Activated CD8-positive, alpha-beta memory T cell treated with anti-CD3 and anti-CD28 coated beads, Interleukin-2, amount 50 U/mL, for 4 hours (primary cell): ENCODE data around the gene MYO16.

Experiments
- DNase-seq: peaks from one replicate; pipeline ENCODE4 v3.0.0-alpha.2; 2020

The MYO16 gene

DNA sequence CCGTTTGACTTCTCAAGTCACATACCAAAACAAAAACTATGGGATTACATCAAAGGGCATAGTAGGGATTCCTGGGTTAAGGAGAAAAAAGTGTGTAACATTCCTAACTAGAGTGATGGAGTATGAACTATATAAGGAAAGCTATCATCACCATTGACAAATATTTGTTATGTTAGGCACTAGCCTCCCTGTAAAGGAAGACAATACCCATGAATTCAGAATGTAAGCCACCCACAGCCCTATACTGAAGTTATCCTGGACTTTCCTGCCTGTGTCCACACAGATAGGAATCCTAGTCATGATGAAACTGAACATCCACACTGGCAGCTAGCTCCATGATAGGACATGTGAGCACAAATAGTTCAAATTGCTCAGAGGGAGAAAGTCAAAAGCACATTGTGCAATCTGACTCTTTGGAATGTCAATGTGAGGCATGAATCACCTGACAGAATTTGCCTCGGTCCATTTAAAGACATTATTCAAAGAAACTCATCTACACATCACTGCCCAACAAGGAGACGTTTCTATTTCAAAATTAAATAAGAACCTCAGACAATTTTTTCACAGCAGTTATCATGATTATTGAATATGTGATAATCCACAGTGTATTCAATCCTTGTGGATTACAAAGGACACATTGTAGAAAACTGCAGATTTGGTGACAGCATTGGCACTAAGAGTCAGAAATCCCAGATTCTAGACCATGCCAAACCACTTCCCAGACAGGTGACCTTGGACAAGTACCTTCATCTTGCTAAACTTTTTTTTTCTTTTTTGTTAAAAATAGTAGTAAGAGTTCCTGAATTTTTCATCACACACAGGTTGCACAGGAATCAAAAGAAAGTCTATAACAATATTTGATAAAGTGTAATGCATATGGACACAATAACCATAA, 627.7 kb downstream of the MYO16 start:
- no peak for DNase-seq
